Fibroblast of villous mesenchyme (primary cell): Measurements from ENCODE around the gene ZNF512B. TPM values are rescaled to one million over a fixed set of nuclear protein-coding genes. Genes with fewer than 3 reads are reported as not detected.

ENCODE experiments used
- DNase-seq: peaks from one replicate; pipeline ENCODE4 v3.0.0-alpha.2; 2010; ENCODE audit warnings: low read depth
- H3K4me3 ChIP-seq: 2 replicates; pipeline ENCODE4 v1.5.1; 2011; ENCODE audit warnings: low read depth, mild to moderate bottlenecking, low read length
- total RNA-seq: library from RNA; depleted of rRNA; stranded (reverse); fragments of >200 nt; gene quantifications from 2 replicates; pipeline ENCODE4 v1.2.3, GENCODE V29; 2012
- TF ChIP-seq, protein P1 (sequence below): IDR thresholded peaks from 2 replicates; pipeline ENCODE4 v1.5.1; 2012; ENCODE audit warnings: low read depth, mild to moderate bottlenecking, low read length; ENCODE audit not compliant: insufficient read depth

Gene ZNF512B
- total RNA-seq, 1 donor: 13.8 TPM

DNA sequence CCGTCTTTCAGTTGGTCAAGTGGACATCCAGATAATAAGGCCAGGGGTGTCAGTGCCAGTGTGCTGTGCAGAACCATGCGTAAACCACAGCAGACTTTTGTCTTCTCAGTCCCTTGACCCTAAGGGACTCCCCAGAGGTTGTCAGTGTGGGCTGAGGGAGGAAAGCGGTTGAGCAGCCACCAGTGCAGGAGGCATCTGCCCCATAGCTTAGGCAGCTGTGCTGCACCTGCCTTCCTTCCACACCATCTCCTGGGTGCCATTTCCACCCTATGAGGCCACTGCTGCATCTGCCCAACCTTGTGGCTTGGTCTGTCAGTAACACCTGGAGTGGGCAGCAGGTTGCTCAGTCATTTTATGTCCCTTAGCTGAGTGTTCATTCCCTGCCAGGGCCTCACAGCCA lies 37.2 kb upstream of the ZNF512B start:
- H3K4me3 ChIP-seq: no peak overlapping the region
- no peak for DNase-seq
- TF ChIP-seq, protein P1, sequence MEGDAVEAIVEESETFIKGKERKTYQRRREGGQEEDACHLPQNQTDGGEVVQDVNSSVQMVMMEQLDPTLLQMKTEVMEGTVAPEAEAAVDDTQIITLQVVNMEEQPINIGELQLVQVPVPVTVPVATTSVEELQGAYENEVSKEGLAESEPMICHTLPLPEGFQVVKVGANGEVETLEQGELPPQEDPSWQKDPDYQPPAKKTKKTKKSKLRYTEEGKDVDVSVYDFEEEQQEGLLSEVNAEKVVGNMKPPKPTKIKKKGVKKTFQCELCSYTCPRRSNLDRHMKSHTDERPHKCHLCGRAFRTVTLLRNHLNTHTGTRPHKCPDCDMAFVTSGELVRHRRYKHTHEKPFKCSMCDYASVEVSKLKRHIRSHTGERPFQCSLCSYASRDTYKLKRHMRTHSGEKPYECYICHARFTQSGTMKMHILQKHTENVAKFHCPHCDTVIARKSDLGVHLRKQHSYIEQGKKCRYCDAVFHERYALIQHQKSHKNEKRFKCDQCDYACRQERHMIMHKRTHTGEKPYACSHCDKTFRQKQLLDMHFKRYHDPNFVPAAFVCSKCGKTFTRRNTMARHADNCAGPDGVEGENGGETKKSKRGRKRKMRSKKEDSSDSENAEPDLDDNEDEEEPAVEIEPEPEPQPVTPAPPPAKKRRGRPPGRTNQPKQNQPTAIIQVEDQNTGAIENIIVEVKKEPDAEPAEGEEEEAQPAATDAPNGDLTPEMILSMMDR: no peak

DNA sequence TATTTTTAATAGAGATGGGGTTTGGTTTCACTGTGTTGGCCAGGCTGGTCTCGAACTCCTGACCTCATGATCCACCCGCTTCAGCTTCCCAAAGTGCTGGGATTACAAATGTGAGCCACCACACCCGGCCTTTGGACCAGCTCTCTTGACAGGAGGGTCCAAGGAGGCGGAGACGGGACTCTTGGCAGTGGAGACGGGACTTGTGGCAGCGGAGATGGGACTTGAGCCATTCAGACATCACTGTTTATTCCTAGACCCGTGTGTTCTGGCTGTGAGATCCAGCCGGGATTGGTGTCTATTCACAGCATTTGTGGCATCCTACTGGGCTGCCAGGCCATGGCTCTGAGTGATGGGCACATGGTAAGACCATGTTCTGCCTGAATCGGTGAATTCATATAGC lies 36.8 kb upstream of the ZNF512B start:
- no peak for DNase-seq
- TF ChIP-seq, protein P1: no peak
- H3K4me3 ChIP-seq: no peak overlapping the region

DNA sequence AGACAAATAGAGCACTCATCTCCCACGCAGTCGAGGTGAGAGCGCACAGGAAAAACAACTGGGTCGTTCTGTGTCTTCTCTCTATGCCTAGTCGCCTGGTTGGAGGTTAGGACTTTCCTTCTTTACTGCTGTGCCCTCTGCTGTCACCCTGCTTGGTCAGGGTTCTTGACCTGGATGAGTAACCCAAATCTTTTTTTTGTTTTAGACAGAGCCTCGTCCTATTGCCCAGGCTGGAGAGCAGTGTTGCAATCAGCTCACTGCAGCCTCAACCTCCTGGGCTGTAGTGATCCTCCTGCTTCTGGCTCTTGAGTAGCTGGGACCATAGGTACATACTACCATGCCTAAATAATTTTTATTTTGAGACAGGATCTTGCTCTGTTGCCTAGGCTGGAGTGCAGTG lies 35.7 kb upstream of the ZNF512B start:
- peak; percentile 62 for DNase-seq
- TF ChIP-seq, protein P1: no peak
- no peak overlapping the region for H3K4me3 ChIP-seq

DNA sequence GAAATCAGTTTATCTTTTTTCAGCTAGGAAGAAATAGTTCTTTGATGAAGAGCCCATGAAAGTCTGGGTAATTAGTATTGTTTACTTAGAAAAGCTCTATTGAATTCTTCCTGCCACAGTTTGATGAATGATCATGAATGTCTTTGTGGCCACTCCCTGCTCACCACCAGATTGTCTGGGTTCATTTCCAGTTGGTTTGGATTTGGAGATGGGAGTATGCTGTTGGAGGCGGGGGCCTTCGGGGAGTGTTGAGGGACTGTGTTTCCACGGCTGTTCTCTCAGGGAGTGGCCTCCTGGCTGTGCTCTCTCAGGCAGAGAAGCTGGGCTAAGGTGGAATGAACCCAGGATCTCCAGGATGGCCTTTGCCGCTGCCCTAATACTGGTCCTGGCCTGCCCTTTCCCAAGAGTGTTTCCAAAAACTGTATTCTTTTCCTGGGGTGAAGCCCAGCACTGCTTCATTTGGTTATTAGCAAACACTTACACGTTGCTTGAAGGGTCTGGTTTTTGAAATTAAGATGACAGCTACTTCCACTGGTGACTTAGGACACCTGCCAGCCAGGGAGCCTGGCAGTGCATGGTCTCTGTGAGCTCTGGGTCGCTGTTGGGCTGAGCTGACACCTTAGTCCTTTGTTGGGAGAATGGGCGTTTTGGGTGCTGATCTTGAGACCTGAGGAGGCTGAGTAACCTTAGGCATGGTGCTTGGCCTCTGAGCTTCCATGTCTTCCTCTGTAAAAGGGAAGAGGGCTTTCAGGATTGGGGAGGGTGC lies 34.4 kb upstream of the ZNF512B start:
- no peak overlapping the region for H3K4me3 ChIP-seq
- peak; percentile 38 for DNase-seq
- TF ChIP-seq, protein P1: no peak

DNA sequence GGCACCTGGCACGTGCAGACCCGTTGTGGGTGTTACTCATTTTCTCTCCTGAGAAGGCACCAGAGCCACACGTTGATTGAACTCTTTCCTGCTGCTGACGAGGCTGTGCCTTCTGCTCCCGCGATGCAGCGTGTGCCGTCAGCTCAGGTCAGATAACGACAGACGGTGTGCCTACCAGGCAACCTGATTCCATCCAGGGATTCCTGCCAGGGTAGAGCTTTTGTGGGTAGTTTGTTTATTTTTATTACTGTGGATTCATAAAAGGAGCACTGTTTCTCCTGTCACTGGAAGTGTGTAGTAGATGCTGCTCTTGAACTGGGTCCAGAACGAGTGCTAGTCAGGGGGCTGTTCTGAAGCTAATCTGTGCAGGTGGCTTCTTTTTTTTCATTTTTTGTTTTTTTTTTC lies 31.9 kb upstream of the ZNF512B start:
- TF ChIP-seq, protein P1: no peak
- H3K4me3 ChIP-seq: no peak overlapping the region
- no peak for DNase-seq

DNA sequence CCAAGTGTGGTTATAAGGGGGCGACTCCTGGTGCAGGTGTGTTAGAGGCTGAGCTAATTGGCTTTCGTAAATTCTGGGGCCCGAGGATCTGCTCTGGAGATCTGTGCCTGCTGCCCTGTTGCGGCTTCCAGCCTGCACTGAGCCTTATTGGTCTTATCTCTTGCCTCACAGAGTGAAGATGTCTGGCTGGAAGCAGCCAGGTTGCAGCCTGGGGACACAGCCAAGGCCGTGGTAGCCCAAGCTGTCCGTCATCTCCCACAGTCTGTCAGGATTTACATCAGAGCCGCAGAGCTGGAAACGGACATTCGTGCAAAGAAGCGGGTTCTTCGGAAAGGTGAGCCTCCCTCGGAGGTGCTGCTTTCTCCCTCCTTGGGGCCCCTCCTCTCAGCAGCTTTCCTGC lies 31.2 kb upstream of the ZNF512B start:
- no peak for DNase-seq
- H3K4me3 ChIP-seq: no peak overlapping the region
- TF ChIP-seq, protein P1: no peak

DNA sequence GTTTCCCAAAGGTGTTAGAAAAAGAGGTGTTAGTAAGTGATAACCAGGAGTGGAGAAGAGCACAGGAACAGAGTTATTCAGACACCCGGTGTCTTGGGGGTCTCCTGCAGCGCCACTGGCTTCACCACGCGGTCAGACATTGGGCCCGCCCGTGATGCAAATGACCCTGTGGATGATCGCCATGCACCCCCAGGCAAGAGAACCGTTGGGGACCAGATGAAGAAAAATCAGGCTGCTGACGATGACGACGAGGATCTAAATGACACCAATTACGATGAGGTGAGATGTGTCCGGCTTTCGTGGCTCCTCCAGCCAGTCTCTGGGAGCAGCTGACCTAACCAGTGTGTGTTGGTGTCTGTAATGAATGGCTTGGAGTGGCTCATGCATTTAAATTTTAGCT lies 13.2 kb upstream of the ZNF512B start:
- H3K4me3 ChIP-seq: no peak overlapping the region
- TF ChIP-seq, protein P1: no peak
- DNase-seq: no peak
